Lower leg skin (tissue), 4 donors: ENCODE results near the gene POF1B. TPM values are rescaled to one million over a fixed set of nuclear protein-coding genes. Genes with fewer than 3 reads are reported as not detected.

Experiments used
- DNase-seq, 2 donors: peaks; one replicate each; pipeline ENCODE4 v3.0.0-alpha.2; 2019; ENCODE audit warnings: low spot score in 2 of 2
- H3K4me3 ChIP-seq: fragments of 200-600 bp; sonication (generic); 2 replicates; pipeline ENCODE4 v1.5.1; 2017; ENCODE audit warnings: mild to moderate bottlenecking, low read depth; ENCODE audit not compliant: poor library complexity, severe bottlenecking
- CTCF ChIP-seq, 3 donors: fragments of 450-650 bp; IDR thresholded peaks; one replicate each; pipeline ENCODE4 v1.5.1; 2016; ENCODE audit warnings: antibody characterized with exemption in 3 of 3, mild to moderate bottlenecking in 3 of 3, moderate library complexity in 2 of 3
- POLR2A ChIP-seq, 2 donors: fragments of 450-650 bp; IDR thresholded peaks; one replicate each; pipeline ENCODE4 v1.6.1; 2016 to 2017; ENCODE audit warnings: antibody characterized with exemption in 2 of 2, mild to moderate bottlenecking in 1 of 2, moderate library complexity in 1 of 2
- WGBS, 2 donors: methylation state at CpG; one replicate each; pipeline ENCODE4 v1.1.5; 2018; 5-methylcytosine and 5-hydroxymethylcytosine counted together
- intact Hi-C: fragments of 100-400 bp; cut with DNase I; formaldehyde crosslinking; loops from one replicate; pipeline ENCODE4 v1.15.0; 2023; ENCODE audit warnings: low total_unique reads
- total RNA-seq, 4 donors: library from RNA; depleted of rRNA; stranded (reverse); fragments of >200 nt; gene quantifications; one replicate each; pipeline ENCODE4 v1.1.0, GENCODE V29; 2016

The POF1B gene
- total RNA-seq: 100 to 1,000 TPM; 354 to 625 (median 436) TPM

GRCh38 chrX:85379174-85379907 is at the start of gene POF1B:
TSS of gene POF1B (minus strand) at chrX:85379665. CDS start at chrX:85379454, 211 bp downstream.
- TF ChIP-seq CTCF (IDR thresholded peaks at IDR 0.05): no peak
- no peak for TF ChIP-seq POLR2A (IDR thresholded peaks at IDR 0.05)
- intact Hi-C loops: no loop called here
- H3K4me3 ChIP-seq: peak within 1 kb of the TSS; percentile 1
- 39 to 55% methylated on average over 12 of the region's 12 CpGs for WGBS, 2 donors
- DNase-seq: peak in 1 of 2 donors; percentile 27

DNA sequence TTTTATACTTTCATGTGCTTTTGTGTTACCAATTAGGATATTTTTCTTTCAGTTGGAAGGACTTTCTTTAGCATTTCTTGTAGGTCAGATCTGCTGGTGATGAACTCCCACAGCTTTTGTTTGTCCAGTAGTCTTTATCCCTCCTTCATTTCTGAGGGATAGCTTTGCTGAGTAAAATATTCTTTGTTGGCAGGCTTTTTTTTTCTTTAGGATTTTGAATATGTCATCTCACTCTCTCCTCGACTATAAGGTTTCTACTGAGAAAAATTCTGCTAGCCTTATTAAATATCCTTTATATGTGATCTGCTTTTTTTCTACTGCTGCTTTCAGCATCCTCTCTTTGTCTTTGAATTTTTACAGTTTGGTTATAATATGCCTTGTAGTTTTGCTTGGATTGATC is 49.6 kb upstream of the POF1B start:
- intact Hi-C loops: no loop called here
- TF ChIP-seq CTCF (IDR thresholded peaks at IDR 0.05): no peak
- TF ChIP-seq POLR2A (IDR thresholded peaks at IDR 0.05): no peak
- no peak overlapping the region for H3K4me3 ChIP-seq
- no peak for DNase-seq
- 72 to 81% methylated on average over 1 of the region's 1 CpG for WGBS, 2 donors

GRCh38 chrX:85419293-85419692 is 39.8 kb upstream of the POF1B start:
- no peak for TF ChIP-seq POLR2A (IDR thresholded peaks at IDR 0.05)
- no peak for TF ChIP-seq CTCF (IDR thresholded peaks at IDR 0.05)
- intact Hi-C loops: no loop called here
- no peak for DNase-seq
- H3K4me3 ChIP-seq: no peak overlapping the region

- H3K4me3 ChIP-seq: no peak overlapping the region
- no peak for DNase-seq
- TF ChIP-seq CTCF (IDR thresholded peaks at IDR 0.05): no peak
- intact Hi-C loops: no loop called here
- 86 to 98% methylated on average over 2 of the region's 2 CpGs for WGBS, 2 donors
Observed at GRCh38 chrX:85391878-85392238, 12.4 kb upstream of the POF1B start.

DNA sequence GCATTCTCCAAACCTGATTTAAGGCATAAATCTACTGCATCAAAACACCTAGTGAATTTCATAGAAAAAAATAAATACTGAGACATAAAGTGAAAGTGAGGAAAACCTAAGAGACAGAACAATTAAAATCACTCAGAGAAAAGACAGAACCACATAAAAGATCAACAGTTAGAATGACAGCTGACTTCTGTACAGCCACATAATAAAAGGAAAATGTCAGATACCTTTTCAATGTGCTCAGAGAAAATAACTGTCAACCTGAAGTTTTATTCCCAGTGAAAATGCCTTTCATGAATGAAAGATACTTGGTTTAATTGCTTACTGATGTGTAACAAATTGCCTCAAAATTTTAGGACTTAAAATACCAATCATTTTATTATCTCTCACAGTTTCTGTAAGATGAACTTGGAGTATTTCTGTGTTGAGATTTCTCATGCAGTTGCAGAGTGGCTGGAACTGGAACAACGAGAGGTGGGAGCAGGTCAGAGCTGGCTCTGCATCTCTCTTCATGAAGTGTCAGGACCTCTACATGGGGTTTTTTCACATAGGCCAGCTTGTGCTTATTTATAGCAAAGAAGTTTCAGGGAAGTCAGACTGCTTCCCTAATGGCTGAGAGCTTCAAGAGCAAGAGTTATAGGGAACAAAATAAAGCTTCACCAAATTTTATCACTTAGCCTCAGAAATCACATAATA is 11.9 kb upstream of the POF1B start:
- intact Hi-C loops: no loop called here
- 36 to 67% methylated on average over 1 of the region's 1 CpG for WGBS, 2 donors

More for the DNA sequence above, 11.9 kb upstream of the POF1B start:
- DNase-seq: no peak
- TF ChIP-seq POLR2A (IDR thresholded peaks at IDR 0.05) (no peak), CTCF (IDR thresholded peaks at IDR 0.05) (no peak)
- H3K4me3 ChIP-seq: no peak overlapping the region
